Left renal pelvis (tissue), 4 donors: ENCODE data around the gene KLF11. TPM values are rescaled to one million over a fixed set of nuclear protein-coding genes. Genes with fewer than 3 reads are reported as not detected.
"Not testable (repeated sequence)": the region's sequence is repeated elsewhere in the genome, so short reads cannot be mapped to it uniquely, and the experiment has no call there.

Source experiments
- DNase-seq, 4 donors: peaks; one replicate each; pipeline ENCODE4 v3.0.0-alpha.2; 2013; ENCODE audit warnings: low read depth in 4 of 4, low spot score in 3 of 4
- polyA plus RNA-seq, 4 donors: library from polyadenylated mRNA; unstranded; fragments of 120-200 nt; gene quantifications; one replicate each; pipeline ENCODE4 v1.2.1, GENCODE V29; 2013; ENCODE audit not compliant: insufficient read length in 4 of 4

Gene KLF11
- polyA plus RNA-seq, 4 donors = 20.6 to 27.6 (median 25.0) TPM

GRCh38 chr2:10080536-10081304, 37.4 kb downstream of the KLF11 start:
- DNase-seq = no peak

GRCh38 chr2:10083046-10083445, 39.7 kb downstream of the KLF11 start:
- no peak for DNase-seq

- DNase-seq = no peak
Observed at GRCh38 chr2:10083692-10084211, 40.4 kb downstream of the KLF11 start.

GRCh38 chr2:10084223-10084865, 41.0 kb downstream of the KLF11 start:
- DNase-seq = no peak

- DNase-seq = no peak
Observed at GRCh38 chr2:10085043-10085667, 41.8 kb downstream of the KLF11 start.

GRCh38 chr2:10085668-10086059, 42.3 kb downstream of the KLF11 start:
- peak in 1 of 4 donors; percentile 58 for DNase-seq

GRCh38 chr2:10086950-10087349, 43.6 kb downstream of the KLF11 start:
- DNase-seq = no peak

- DNase-seq = no peak
Observed at GRCh38 chr2:10087360-10087759, 44.0 kb downstream of the KLF11 start.

- no peak for DNase-seq
Observed at GRCh38 chr2:10089565-10090190, 46.3 kb downstream of the KLF11 start.

- no peak for DNase-seq
Observed at GRCh38 chr2:10091182-10091888, 48.0 kb downstream of the KLF11 start.

GRCh38 chr2:10091889-10092244, 48.5 kb downstream of the KLF11 start:
- not testable (repeated sequence) for DNase-seq

GRCh38 chr2:10094271-10094814, 51.0 kb downstream of the KLF11 start:
- DNase-seq = no peak

- DNase-seq = no peak
Observed at GRCh38 chr2:10095175-10095574, 51.8 kb downstream of the KLF11 start.

GRCh38 chr2:10096641-10097040, 53.3 kb downstream of the KLF11 start:
- no peak for DNase-seq

GRCh38 chr2:10097352-10098148, 54.2 kb downstream of the KLF11 start:
- no peak for DNase-seq

GRCh38 chr2:10101491-10101890, 58.1 kb downstream of the KLF11 start:
- DNase-seq = no peak

GRCh38 chr2:10103179-10103578, 59.8 kb downstream of the KLF11 start:
- DNase-seq = no peak
